Gastrocnemius medialis (tissue), 4 donors: ENCODE results near the gene SYPL1. TPM values are rescaled to one million over a fixed set of nuclear protein-coding genes. Genes with fewer than 3 reads are reported as not detected.

Source experiments
- ATAC-seq, 2 donors: fragments of 150-250 bp; one replicate each; pipeline ENCODE4 v1.9.1; 2016
- DNase-seq, 2 donors: peaks; one replicate each; pipeline ENCODE4 v3.0.0-alpha.2; 2019
- H3K27ac ChIP-seq, 4 donors: fragments of 200-600 bp; sonication (generic); 1 replicate in 1 of 4; 2 replicates in 3 of 4; pipeline ENCODE4 v1.5.1; 2016 to 2018; ENCODE audit warnings: mild to moderate bottlenecking in 2 of 4, moderate library complexity in 1 of 4
- H3K27me3 ChIP-seq, 3 donors: fragments of 200-600 bp; sonication (generic) in 2 of 3; 1 replicate in 1 of 3; 2 replicates in 2 of 3; pipeline versions ENCODE4 v1.5.1 to v1.6.0; 2016 to 2019; ENCODE audit warnings: mild to moderate bottlenecking in 1 of 3, moderate library complexity in 1 of 3
- H3K36me3 ChIP-seq, 2 donors: fragments of 200-600 bp; sonication (generic) in 1 of 2; one replicate each; pipeline ENCODE4 v1.5.1; 2017 to 2018
- H3K4me1 ChIP-seq, 2 donors: fragments of 200-600 bp; sonication (generic) in 1 of 2; one replicate each; pipeline ENCODE4 v1.5.1; 2016 to 2017; ENCODE audit warnings: mild to moderate bottlenecking in 2 of 2
- H3K4me3 ChIP-seq, 4 donors: fragments of 200-600 bp; sonication (generic) in 3 of 4; 1 replicate in 1 of 4; 2 replicates in 3 of 4; pipeline ENCODE4 v1.5.1; 2016 to 2019; ENCODE audit warnings: mild to moderate bottlenecking in 2 of 4
- H3K9me3 ChIP-seq, 3 donors: fragments of 200-600 bp; sonication (generic) in 2 of 3; 1 replicate in 1 of 3; 2 replicates in 2 of 3; pipeline ENCODE4 v1.5.1; 2016 to 2019
- POLR2A ChIP-seq, 2 donors: fragments of 450-650 bp; IDR thresholded peaks; one replicate each; pipeline ENCODE4 v1.6.1; 2017; ENCODE audit warnings: antibody characterized with exemption in 2 of 2, mild to moderate bottlenecking in 2 of 2, moderate library complexity in 2 of 2
- in situ Hi-C, 4 donors: fragments of 200-750 bp; cut with MboI; loops; one replicate each; pipeline versions ENCODE4 v1.15.0 to v1.8.0; 2017; ENCODE audit warnings: low sequenced_read_pairs in 4 of 4
- intact Hi-C: fragments of 100-400 bp; cut with DNase I; formaldehyde crosslinking; loops from one replicate; pipeline ENCODE4 v1.15.1; 2023; ENCODE audit warnings: low total_unique reads
- total RNA-seq, 4 donors: library from RNA; depleted of rRNA; stranded (reverse); fragments of >200 nt; gene quantifications; one replicate each; pipeline versions ENCODE4 v1.1.0 to v1.2.3, GENCODE V29; 2016
- TF ChIP-seq, protein P1 (sequence below), 5 experiments: fragments of 450-650 bp in 3 of 5; fragments of 200-600 bp in 2 of 5; sonication (generic) in 2 of 5; IDR thresholded peaks in 4 of 5; conservative IDR thresholded peaks in 1 of 5; 1 replicate in 4 of 5; 2 replicates in 1 of 5; pipeline ENCODE4 v1.5.1; 2016 to 2019; ENCODE audit warnings: antibody characterized with exemption in 5 of 5, mild to moderate bottlenecking in 3 of 5, moderate library complexity in 3 of 5

The SYPL1 gene
- total RNA-seq, 4 donors from 2014 or later: 81.5 to 90.9 (median 83.2) TPM

DNA sequence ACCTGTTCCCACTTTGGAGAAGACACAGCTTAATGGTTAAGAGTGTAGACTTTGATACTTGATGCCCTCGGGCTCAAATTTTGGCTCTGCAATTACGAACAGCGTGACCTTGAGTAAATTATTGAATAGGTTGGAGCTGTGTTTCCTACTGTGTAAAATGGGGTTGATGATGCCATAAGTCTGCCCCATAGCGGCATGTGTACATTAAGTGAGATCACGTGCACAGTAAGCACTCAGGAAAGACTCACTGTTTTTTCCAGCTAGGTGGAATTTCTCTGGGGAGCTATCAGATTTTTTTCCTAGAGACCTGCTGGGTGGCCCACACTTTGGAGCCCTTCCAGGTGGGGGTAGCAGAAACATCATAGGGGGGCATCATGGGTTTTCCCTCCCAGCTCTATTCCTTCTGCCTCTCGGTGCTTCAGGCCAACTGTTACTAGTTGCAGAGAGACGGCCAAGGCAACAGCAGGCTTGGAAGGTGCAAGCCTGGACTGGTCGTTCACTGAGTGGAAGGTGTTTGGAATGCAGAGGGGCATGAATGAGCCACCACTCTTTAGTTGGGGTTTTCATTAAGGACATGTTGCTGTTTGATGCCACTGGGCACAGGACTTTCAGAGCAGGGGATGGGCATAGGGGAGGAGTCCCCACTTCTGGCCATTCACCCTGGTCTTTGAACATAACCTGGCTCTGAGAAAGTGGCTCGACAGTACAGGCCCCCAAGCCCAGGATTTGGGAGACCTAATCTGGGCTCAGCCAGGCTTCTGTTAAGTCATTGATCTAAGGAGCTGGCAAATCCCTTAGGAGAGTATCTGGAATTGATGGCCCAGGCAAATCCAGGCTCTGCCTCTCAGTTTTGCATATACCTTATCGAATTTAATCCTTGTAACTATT lies 64.0 kb downstream of the SYPL1 start:
- TF ChIP-seq, protein P1, sequence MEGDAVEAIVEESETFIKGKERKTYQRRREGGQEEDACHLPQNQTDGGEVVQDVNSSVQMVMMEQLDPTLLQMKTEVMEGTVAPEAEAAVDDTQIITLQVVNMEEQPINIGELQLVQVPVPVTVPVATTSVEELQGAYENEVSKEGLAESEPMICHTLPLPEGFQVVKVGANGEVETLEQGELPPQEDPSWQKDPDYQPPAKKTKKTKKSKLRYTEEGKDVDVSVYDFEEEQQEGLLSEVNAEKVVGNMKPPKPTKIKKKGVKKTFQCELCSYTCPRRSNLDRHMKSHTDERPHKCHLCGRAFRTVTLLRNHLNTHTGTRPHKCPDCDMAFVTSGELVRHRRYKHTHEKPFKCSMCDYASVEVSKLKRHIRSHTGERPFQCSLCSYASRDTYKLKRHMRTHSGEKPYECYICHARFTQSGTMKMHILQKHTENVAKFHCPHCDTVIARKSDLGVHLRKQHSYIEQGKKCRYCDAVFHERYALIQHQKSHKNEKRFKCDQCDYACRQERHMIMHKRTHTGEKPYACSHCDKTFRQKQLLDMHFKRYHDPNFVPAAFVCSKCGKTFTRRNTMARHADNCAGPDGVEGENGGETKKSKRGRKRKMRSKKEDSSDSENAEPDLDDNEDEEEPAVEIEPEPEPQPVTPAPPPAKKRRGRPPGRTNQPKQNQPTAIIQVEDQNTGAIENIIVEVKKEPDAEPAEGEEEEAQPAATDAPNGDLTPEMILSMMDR (IDR thresholded peaks at IDR 0.05 in 4 of 5, conservative IDR thresholded peaks at IDR 0.05 in 1 of 5): no peak
- TF ChIP-seq POLR2A (IDR thresholded peaks at IDR 0.05): no peak
- Histone ChIP-seq H3K27me3 (no peaks in the 10 kb centered on the region), H3K4me3 (no peak overlapping the region), H3K4me1 (peaks cover 3 to 7% of the 10 kb centered on the region in 2 donors), H3K36me3 (no peaks in the 10 kb centered on the region), H3K9me3 (no peaks in the 10 kb centered on the region), H3K27ac (no peak overlapping the region)
- in situ Hi-C loops (loop anchor here (10.0 to 25.0 kb wide), 3 partner anchors 386 to 411 kb away; no protein-coding TSS in a partner anchor), intact Hi-C loops (no loop called here)
- DNase-seq (no peak), ATAC-seq (no peak)

DNA sequence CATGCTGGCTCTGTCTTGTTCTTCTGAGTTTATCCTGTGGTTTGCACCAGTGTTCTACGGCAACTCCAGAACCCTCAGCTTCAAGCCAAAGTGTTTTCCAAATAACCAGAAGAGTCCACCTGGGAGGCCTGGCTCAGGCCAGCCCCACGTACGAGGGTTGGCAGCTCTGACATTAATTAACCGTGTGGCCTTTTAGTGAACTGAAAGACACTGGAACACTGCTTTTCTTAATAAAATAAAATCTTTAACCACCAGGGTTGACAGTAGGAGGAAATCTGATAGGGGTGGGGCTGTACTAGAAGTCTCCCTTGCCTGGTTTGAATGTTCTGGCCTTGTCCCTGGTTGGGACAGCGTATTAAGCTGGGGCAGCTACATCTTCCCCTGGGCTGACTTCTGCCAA lies 64.9 kb downstream of the SYPL1 start:
- Histone ChIP-seq H3K27ac (no peak overlapping the region), H3K4me3 (no peak overlapping the region), H3K9me3 (no peaks in the 10 kb centered on the region), H3K36me3 (no peaks in the 10 kb centered on the region), H3K4me1 (peaks cover 6 to 11% of the 10 kb centered on the region in 2 donors), H3K27me3 (no peaks in the 10 kb centered on the region)
- in situ Hi-C loops: loop anchor here (10.0 to 25.0 kb wide), 3 partner anchors 385 to 410 kb away; no protein-coding TSS in a partner anchor
- no peak for ATAC-seq
- TF ChIP-seq POLR2A (IDR thresholded peaks at IDR 0.05): no peak
- TF ChIP-seq, protein P1 (IDR thresholded peaks at IDR 0.05 in 4 of 5, conservative IDR thresholded peaks at IDR 0.05 in 1 of 5): no peak
- intact Hi-C loops: no loop called here
- DNase-seq: no peak

DNA sequence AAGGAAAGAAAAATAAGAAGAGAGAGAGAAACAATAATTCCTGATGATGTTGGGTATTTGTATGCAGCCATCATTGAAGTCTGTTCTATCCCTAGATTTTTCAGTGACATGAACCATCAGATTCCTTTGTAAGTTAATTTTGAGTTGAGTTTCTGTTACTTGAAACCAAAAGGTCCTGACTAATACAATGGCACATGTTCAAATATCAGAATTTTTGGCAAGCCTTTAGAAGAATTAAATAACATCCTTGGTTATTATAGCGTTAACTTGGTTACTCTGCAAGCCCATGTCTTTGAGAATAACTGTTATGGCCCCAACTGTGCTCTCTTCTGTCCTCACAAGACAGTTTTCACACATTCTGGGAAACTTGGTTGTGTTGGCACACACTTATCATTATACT lies 66.5 kb downstream of the SYPL1 start:
- in situ Hi-C loops: loop anchor here (10.0 to 25.0 kb wide), 3 partner anchors 383 to 408 kb away; no protein-coding TSS in a partner anchor
- H3K4me1 ChIP-seq: peaks cover 10% of the 10 kb centered on the region in 2 donors
- H3K9me3 ChIP-seq: no peaks in the 10 kb centered on the region
- H3K4me3 ChIP-seq: no peak overlapping the region
- DNase-seq (no peak), ATAC-seq (no peak)
- H3K36me3 ChIP-seq: no peaks in the 10 kb centered on the region
- no peak for TF ChIP-seq POLR2A (IDR thresholded peaks at IDR 0.05)
- TF ChIP-seq, protein P1 (IDR thresholded peaks at IDR 0.05 in 4 of 5, conservative IDR thresholded peaks at IDR 0.05 in 1 of 5): no peak
- no peak overlapping the region for H3K27ac ChIP-seq
- H3K27me3 ChIP-seq: no peaks in the 10 kb centered on the region
- intact Hi-C loops: no loop called here

DNA sequence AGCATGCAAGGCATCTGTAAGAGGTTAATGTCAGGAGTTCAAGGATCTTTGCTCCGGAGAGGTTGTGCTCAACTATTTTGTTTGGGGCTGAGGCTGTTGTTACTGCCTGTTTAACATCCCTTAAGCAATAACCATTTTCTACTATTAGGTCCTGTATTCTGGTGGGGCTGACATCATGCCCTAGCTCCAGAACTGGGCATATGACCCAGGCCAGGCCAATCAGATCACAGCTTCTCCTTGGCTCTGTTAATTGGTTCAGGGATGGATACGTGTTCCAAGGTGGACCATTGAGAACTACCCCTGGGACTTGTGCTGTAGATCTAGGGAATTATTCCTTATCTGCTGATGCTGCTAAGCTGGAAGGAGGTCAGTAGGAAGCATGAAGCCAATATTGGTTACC lies 67.0 kb downstream of the SYPL1 start:
- Histone ChIP-seq H3K4me1 (peaks cover 6 to 7% of the 10 kb centered on the region in 2 donors), H3K9me3 (no peaks in the 10 kb centered on the region), H3K27ac (no peak overlapping the region), H3K27me3 (no peaks in the 10 kb centered on the region), H3K4me3 (no peak overlapping the region), H3K36me3 (no peaks in the 10 kb centered on the region)
- in situ Hi-C loops: loop anchor here (10.0 to 25.0 kb wide), 3 partner anchors 383 to 408 kb away; no protein-coding TSS in a partner anchor
- intact Hi-C loops: no loop called here
- TF ChIP-seq, protein P1 (IDR thresholded peaks at IDR 0.05 in 4 of 5, conservative IDR thresholded peaks at IDR 0.05 in 1 of 5): no peak
- no peak for TF ChIP-seq POLR2A (IDR thresholded peaks at IDR 0.05)
- no peak for ATAC-seq
- DNase-seq: no peak
